GM12801 (cell line): ENCODE results near the gene SLC11A2.

ENCODE experiments used
- CTCF ChIP-seq: IDR thresholded peaks from one replicate; pipeline ENCODE4 v1.5.1; 2011; ENCODE audit warnings: control low read depth; ENCODE audit not compliant: insufficient read length; ENCODE audit errors: extremely low read depth

SLC11A2 gene

GRCh38 chr12:51004504-51004903 lies 21.7 kb downstream of the SLC11A2 start:
- TF ChIP-seq CTCF, result no peak

- no peak for TF ChIP-seq CTCF
Measured at GRCh38 chr12:51001799-51002198, 24.4 kb downstream of the SLC11A2 start.

GRCh38 chr12:51000245-51000644 lies 25.9 kb downstream of the SLC11A2 start:
- TF ChIP-seq CTCF, result no peak

- no peak for TF ChIP-seq CTCF
Measured at GRCh38 chr12:50999093-50999492, 27.1 kb downstream of the SLC11A2 start.

- TF ChIP-seq CTCF, result no peak
Measured at GRCh38 chr12:50992819-50993218, 33.4 kb downstream of the SLC11A2 start.

- no peak for TF ChIP-seq CTCF
Measured at GRCh38 chr12:50991291-50991690, 34.9 kb downstream of the SLC11A2 start.

GRCh38 chr12:50990791-50991190 lies 35.4 kb downstream of the SLC11A2 start:
- TF ChIP-seq CTCF, result no peak
